ENCODE measurements around the gene TMEM247. TPM values are rescaled to one million over a fixed set of nuclear protein-coding genes. Genes with fewer than 3 reads are reported as not detected.

Gene TMEM247
- total RNA-seq, 1 experiment from 2014 or later, result not detected

Other genes starting within 250 kb of the TMEM247 start
- gene EPAS1, start 182.2 kb upstream of the TMEM247 start, total RNA-seq (2014; rRNA removed; shearing (Covaris generic)), result 0.03 TPM in 1 of 2 replicates, not detected in the other
- gene RHOQ, start 62.9 kb downstream of the TMEM247 start, total RNA-seq (2014; rRNA removed; shearing (Covaris generic)), result 88.9 and 115 TPM in 2 replicates
- gene ATP6V1E2, start 63.0 kb downstream of the TMEM247 start, total RNA-seq (2014; rRNA removed; shearing (Covaris generic)), result 6.4 and 21.8 TPM in 2 replicates
- gene PIGF, start 137.5 kb downstream of the TMEM247 start, total RNA-seq (2014; rRNA removed; shearing (Covaris generic)), result 15.1 and 16.7 TPM in 2 replicates
- gene CRIPT, start 137.7 kb downstream of the TMEM247 start, total RNA-seq (2014; rRNA removed; shearing (Covaris generic)), result 8.2 and 9.3 TPM in 2 replicates
- gene SOCS5, start 219.7 kb downstream of the TMEM247 start, total RNA-seq (2014; rRNA removed; shearing (Covaris generic)), result 15.6 and 19.8 TPM in 2 replicates

All from G401 (cell line).